T-helper 22 cell (primary cell): ENCODE data around the gene CEACAM19.
"Not testable (repeated sequence)": the region's sequence is repeated elsewhere in the genome, so short reads cannot be mapped to it uniquely, and the experiment has no call there.

ENCODE experiments used
- DNase-seq: peaks from one replicate; pipeline ENCODE4 v3.0.0-alpha.2; 2020; ENCODE audit warnings: low read depth

The CEACAM19 gene

GRCh38 chr19:44645407-44646048 is 25.8 kb upstream of the CEACAM19 start:
- no peak for DNase-seq

- no peak for DNase-seq
Measured at GRCh38 chr19:44646049-44646416, 25.2 kb upstream of the CEACAM19 start.

GRCh38 chr19:44647144-44647543 is 24.1 kb upstream of the CEACAM19 start:
- DNase-seq: no peak

DNA sequence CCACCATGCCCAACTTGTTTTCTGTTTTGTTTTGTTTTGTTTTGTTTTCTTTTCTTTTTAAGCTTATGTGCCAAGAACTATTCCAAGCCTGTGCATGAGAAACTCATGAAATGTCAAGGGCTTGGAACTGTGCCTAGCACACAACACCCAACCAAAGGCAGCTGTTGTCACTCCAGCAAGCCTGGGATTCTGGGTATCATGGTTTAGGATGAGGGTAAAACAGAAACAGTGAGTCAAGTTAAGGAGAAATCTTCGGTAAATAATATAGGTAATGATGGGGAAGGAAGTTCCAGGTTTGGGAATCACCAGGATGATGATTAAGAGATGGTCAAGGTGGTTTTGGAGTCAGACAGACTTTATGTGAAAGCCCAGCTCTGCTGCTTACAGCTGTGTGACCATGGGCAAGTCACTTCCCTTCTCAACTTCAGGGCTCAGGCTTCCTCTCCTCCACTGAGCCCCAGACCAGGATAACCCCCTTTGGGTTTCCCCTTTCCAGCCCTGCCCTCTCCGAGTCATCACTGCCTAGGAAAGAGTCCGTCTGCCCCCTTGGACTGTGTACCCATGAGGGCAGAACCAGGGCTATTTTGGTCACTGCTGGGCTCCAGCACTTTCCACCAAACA is 22.5 kb upstream of the CEACAM19 start:
- no peak for DNase-seq

- no peak for DNase-seq
Measured at GRCh38 chr19:44649578-44650145, 21.6 kb upstream of the CEACAM19 start.

GRCh38 chr19:44653343-44653742 is 17.9 kb upstream of the CEACAM19 start:
- DNase-seq: no peak

DNA sequence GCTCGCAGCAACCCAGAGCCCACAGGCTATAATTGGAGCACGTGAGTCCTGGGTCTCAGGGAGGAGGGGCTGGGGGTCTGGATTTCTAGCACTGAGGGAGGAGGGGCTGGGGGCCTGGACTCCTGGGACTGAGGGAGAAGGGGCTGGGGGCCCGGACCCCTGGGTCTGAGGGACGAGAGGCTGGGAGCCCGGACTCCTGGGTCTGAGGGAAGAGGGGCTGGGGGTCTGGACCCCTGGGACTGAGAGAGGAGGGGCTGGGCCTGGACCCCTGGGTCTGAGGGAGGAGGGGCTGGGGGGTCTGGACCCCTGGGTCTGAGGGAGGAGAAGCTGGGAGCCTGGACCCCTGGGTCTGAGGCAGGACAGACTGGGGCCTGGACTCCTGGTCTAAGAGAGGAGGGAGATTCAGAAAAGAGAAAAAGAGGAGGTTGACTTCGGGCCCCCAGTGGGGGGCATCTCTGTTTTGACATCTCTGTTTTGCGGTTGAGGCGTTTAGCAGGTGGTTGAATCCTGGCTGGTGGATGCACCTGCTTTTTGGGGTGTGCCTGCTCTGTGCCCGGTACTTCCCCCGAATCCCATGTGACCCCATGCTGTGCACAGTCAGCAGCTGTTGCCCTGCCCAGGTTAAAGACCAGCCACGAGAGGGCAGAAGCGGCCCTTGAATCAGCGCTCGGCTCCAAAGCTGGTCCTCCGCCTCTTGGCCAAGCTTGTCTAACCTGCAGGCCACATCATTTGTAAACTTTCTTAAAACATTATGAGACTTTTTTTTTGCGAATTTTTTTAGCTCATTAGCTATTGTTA is 17.1 kb upstream of the CEACAM19 start:
- peak; percentile 23 for DNase-seq

- DNase-seq: no peak
Measured at GRCh38 chr19:44657211-44657921, 13.9 kb upstream of the CEACAM19 start.

GRCh38 chr19:44658069-44658733 is 13.1 kb upstream of the CEACAM19 start:
- no peak for DNase-seq

DNA sequence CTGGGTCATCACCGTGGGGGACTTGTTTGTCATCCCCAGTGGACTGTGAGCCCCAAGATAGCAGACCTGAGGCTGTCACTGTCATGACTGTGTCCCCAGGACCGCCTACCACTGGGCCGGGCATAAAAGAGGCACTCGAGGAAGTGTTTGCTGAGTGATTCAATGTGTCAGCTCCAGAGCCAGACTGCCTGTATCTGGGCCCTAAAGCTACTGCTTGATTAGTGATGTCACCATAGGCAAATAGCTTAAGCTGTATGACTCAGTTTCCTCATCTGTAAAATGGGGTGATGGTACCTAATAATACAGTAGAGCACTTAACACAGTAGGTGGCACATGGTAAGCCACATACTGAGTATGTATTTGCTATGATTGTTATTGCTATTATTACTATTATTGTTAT is 11.2 kb upstream of the CEACAM19 start:
- no peak for DNase-seq

DNA sequence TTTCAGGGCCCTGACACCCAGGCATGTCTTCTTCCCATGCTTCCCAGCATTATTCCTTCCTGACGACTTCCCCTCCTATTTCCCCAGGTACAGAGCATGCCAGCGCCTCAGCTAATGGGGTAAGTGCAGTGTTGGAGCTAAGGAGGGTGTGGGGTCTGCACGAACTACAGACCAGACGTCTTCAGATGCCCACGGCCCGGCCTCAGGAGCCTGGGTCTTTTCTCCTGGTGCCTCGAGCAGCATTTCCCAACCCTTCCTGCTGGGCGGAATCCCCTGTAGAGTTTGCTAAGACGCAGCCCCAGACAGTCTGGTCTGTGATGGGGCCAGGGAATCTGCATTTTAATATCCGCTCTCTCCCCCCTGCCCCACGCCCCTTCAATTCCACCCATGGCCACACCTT is 10.1 kb upstream of the CEACAM19 start:
- no peak for DNase-seq

- no peak for DNase-seq
Measured at GRCh38 chr19:44661904-44662303, 9.4 kb upstream of the CEACAM19 start.

- no peak for DNase-seq
Measured at GRCh38 chr19:44662691-44663385, 8.4 kb upstream of the CEACAM19 start.

- no peak for DNase-seq
Measured at GRCh38 chr19:44663996-44664395, 7.3 kb upstream of the CEACAM19 start.

DNA sequence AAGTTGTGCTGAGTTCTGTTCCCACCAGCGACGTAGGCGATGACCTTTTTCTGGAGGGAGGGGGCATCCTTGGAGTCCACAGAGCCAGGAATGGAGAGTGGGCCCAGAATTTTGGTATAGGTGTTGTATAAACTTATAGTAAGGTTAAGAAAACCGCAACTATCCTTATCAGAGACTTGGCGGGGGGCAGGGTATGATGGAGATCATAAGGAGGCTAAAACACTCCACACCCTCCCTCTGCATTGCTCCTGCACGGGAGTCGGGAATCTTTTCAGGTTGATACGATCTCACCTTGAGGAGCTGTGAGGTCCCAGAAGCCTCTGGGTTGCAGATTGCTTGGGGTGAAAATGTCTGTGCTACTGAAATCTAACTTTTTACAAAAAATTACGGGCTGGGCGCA is 6.3 kb upstream of the CEACAM19 start:
- no peak for DNase-seq

DNA sequence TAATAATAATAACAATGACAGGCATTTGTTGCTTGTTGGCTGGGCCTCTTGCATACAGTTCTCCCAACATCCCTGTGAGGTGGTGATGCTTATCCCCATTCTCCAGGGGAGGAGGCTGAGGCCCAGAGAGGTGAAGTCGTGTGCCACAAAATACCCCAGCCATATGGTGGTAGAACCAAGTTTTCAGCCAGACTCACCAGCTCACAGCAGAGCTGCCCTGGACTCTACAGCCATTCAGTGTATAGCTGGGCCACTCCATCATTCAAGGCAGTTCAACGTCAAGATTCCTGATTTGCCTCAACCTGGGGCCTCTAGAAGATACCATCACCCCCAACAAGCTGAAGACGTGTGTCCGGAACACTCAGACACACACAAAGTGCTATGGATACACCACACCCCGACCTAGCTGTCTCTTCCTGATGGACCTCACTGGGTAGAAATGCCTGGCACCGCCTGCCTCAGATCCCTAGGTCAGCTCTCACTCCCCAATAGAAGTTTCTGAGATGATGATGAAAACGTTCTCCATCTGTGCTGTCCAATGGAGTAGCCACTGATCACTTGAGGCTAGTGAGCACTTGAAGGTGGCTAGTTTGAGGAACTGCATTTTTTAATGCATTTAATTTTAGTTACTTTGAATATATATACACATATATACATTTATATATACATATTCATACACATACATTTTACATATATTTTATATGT is 4.3 kb upstream of the CEACAM19 start:
- no peak for DNase-seq

DNA sequence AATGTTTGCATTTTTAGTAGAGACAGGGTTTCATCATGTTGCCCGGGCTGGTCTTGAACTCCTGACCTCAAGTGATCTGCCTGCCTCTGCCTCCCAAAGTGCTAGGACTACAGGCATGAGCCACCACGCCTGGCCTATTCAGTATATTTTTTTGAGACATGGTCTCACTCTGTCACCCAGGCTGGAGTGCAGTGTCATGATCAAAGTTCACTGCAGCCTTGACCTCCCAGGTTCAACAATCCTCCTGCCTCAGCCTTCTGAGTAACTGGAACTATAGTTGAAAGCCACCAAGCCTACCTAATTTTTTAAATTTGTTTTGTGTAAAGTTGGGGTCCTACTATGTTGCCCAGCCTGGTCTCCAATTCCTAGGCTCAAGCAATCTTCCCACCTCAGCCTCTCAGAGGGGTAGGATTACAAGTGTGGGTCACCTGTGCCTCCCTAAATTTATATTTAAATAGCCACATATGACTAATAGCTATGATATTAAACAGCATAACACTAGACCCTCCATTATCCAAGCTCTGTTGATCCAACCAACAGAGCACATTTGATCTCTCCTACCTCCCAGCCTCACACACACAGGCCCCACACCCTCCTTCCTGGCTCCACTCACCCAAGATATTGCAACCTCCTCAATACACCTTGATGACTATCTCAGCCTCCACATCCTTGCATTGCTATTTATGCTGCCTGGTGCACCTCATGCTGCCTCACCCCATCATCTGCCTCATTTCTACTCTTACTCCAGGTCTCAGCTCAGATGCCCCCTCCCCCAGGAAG is 2.1 kb upstream of the CEACAM19 start:
- DNase-seq: no peak

DNA sequence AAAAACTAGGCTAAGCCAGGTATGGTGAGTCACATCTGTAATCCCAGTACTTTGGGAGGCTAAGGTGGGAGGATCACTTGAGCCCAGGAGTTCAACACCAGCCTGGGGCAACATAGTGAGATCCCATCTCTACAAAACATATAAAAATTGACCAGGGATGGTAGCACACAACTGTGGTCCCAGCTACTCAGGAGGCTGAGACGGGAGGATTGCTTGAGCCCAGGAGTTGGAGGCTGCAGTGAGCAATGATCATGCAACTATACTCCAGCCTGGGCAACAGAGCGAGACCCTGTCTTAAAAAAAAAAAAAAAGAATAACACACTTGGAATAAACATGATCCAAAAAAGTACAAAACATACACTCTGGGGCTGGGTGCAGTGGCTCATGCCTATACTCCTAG is 1.3 kb upstream of the CEACAM19 start:
- not testable (repeated sequence) for DNase-seq

- no peak for DNase-seq
Measured at GRCh38 chr19:44672226-44672625, 944 bp downstream of the CEACAM19 start.

- no peak for DNase-seq
Measured at GRCh38 chr19:44673510-44673909, 2.2 kb downstream of the CEACAM19 start.
